GM18508 (cell line): ENCODE results near the gene AMIGO3.
"Not testable (repeated sequence)": the region's sequence is repeated elsewhere in the genome, so short reads cannot be mapped to it uniquely, and the experiment has no call there.

ENCODE experiments used
- ATAC-seq: cut with Tn5 transposase; IDR thresholded peaks from one replicate; pipeline ENCODE4 v1.9.1; 2021; ENCODE audit warnings: moderate number of reproducible peaks; ENCODE audit not compliant: insufficient read depth, unreplicated experiment

Gene AMIGO3

GRCh38 chr3:49712631-49713317 lies 6.7 kb downstream of the AMIGO3 start:
- ATAC-seq, result no peak

- ATAC-seq, result no peak
These were observed 7.3 kb downstream of the AMIGO3 start for GRCh38 chr3:49712166-49712565.

- ATAC-seq, result no peak
These were observed 8.0 kb downstream of the AMIGO3 start for GRCh38 chr3:49711489-49711888.

GRCh38 chr3:49709852-49710251 lies 9.6 kb downstream of the AMIGO3 start:
- ATAC-seq, result no peak

GRCh38 chr3:49707113-49707480 lies 12.4 kb downstream of the AMIGO3 start:
- no peak for ATAC-seq

GRCh38 chr3:49706456-49707112 lies 12.9 kb downstream of the AMIGO3 start:
- no peak for ATAC-seq

GRCh38 chr3:49705390-49705960 lies 14.0 kb downstream of the AMIGO3 start:
- no peak for ATAC-seq

GRCh38 chr3:49704629-49705028 lies 14.9 kb downstream of the AMIGO3 start:
- no peak for ATAC-seq

GRCh38 chr3:49703956-49704355 lies 15.5 kb downstream of the AMIGO3 start:
- ATAC-seq, result no peak

GRCh38 chr3:49703443-49703927 lies 16.0 kb downstream of the AMIGO3 start:
- ATAC-seq, result no peak

- ATAC-seq, result no peak
These were observed 16.8 kb downstream of the AMIGO3 start for GRCh38 chr3:49702672-49703071.

GRCh38 chr3:49701388-49702077 lies 18.0 kb downstream of the AMIGO3 start:
- no peak for ATAC-seq

GRCh38 chr3:49700453-49701128 lies 18.9 kb downstream of the AMIGO3 start:
- ATAC-seq, result no peak

GRCh38 chr3:49700014-49700413 lies 19.5 kb downstream of the AMIGO3 start:
- ATAC-seq, result no peak

GRCh38 chr3:49699281-49699979 lies 20.1 kb downstream of the AMIGO3 start:
- no peak for ATAC-seq

- ATAC-seq, result not testable (repeated sequence)
These were observed 24.0 kb downstream of the AMIGO3 start for GRCh38 chr3:49695350-49696015.

GRCh38 chr3:49694409-49695070 lies 24.9 kb downstream of the AMIGO3 start:
- ATAC-seq, result not testable (repeated sequence)

GRCh38 chr3:49691481-49691880 lies 28.0 kb downstream of the AMIGO3 start:
- not testable (repeated sequence) for ATAC-seq

- ATAC-seq, result not testable (repeated sequence)
These were observed 28.6 kb downstream of the AMIGO3 start for GRCh38 chr3:49690856-49691255.
